ENCODE measurements around the gene MRFAP1L1. TPM values are rescaled to one million over a fixed set of nuclear protein-coding genes. Genes with fewer than 3 reads are reported as not detected.

Gene MRFAP1L1
- total RNA-seq, 4 donors from 2014 or later, result 43.8 to 54.6 (median 46.9) TPM

DNA sequence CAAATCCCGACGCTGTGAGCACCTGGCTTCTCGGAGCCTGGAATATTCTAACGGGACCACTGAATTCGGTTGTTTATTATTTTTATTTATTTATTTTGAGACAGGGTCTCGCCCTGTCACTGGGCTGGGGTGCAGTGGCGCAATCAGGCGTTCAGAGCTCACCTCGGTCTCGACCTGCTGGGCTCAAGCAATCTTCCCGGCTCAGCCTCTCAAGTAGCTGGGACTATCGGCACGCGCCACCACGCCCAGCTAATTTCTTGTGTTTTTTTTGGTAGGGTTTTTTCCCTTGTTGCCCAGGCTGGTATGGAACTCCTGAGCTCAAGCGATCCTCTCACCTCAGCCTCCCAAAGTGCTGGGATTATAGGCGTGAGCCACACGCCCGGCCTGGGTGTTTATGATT is 37.5 kb downstream of the MRFAP1L1 start:
- ATAC-seq (no peak), DNase-seq (no peak)
- no peak overlapping the region for H3K27ac ChIP-seq
- H3K36me3 ChIP-seq, result peaks cover 0 to 10% of the 10 kb centered on the region in 2 donors
- TF ChIP-seq, protein P1, sequence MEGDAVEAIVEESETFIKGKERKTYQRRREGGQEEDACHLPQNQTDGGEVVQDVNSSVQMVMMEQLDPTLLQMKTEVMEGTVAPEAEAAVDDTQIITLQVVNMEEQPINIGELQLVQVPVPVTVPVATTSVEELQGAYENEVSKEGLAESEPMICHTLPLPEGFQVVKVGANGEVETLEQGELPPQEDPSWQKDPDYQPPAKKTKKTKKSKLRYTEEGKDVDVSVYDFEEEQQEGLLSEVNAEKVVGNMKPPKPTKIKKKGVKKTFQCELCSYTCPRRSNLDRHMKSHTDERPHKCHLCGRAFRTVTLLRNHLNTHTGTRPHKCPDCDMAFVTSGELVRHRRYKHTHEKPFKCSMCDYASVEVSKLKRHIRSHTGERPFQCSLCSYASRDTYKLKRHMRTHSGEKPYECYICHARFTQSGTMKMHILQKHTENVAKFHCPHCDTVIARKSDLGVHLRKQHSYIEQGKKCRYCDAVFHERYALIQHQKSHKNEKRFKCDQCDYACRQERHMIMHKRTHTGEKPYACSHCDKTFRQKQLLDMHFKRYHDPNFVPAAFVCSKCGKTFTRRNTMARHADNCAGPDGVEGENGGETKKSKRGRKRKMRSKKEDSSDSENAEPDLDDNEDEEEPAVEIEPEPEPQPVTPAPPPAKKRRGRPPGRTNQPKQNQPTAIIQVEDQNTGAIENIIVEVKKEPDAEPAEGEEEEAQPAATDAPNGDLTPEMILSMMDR (IDR thresholded peaks at IDR 0.05 in 4 of 5, conservative IDR thresholded peaks at IDR 0.05 in 1 of 5), result no peak
- no peak for TF ChIP-seq POLR2A (IDR thresholded peaks at IDR 0.05)
- no peak overlapping the region for H3K4me3 ChIP-seq
- intact Hi-C loops (cut with DNase I; ENCODE audit: low total_unique reads) (no loop called here), in situ Hi-C loops (cut with MboI; ENCODE audit: low sequenced_read_pairs in 4 of 4) (no loop called here)
- no peaks in the 10 kb centered on the region for H3K27me3 ChIP-seq
- peaks cover 25 to 26% of the 10 kb centered on the region in 2 donors for H3K4me1 ChIP-seq
- no peaks in the 10 kb centered on the region for H3K9me3 ChIP-seq

DNA sequence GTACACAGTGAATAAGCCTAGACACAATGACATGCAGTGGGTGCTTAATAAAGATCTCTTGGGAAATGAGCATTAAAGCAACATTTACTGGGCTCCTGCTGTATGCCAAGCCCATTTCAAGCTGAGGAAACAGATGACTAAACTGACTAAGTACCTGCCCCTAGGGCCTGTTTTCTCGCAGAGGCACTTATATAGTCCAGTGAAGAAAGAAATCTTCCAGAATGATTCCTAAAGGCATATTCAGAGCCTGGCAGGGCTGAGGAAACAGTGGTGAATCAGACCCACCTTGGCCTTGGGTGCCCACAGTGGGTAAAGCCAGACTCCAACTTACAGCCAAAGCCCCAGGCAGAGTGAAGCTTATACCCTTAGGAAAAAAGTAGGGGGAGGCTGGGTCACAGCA is 38.0 kb downstream of the MRFAP1L1 start:
- intact Hi-C loops (cut with DNase I; ENCODE audit: low total_unique reads) (no loop called here), in situ Hi-C loops (cut with MboI; ENCODE audit: low sequenced_read_pairs in 4 of 4) (no loop called here)
- DNase-seq, result no peak
- no peak overlapping the region for H3K4me3 ChIP-seq
- no peak overlapping the region for H3K27ac ChIP-seq
- no peaks in the 10 kb centered on the region for H3K27me3 ChIP-seq
- H3K9me3 ChIP-seq, result no peaks in the 10 kb centered on the region
- TF ChIP-seq, protein P1 (IDR thresholded peaks at IDR 0.05 in 4 of 5, conservative IDR thresholded peaks at IDR 0.05 in 1 of 5), result no peak
- TF ChIP-seq POLR2A (IDR thresholded peaks at IDR 0.05), result no peak
- ATAC-seq, result no peak
- peaks cover 20 to 21% of the 10 kb centered on the region in 2 donors for H3K4me1 ChIP-seq
- H3K36me3 ChIP-seq, result peaks cover 0 to 10% of the 10 kb centered on the region in 2 donors

DNA sequence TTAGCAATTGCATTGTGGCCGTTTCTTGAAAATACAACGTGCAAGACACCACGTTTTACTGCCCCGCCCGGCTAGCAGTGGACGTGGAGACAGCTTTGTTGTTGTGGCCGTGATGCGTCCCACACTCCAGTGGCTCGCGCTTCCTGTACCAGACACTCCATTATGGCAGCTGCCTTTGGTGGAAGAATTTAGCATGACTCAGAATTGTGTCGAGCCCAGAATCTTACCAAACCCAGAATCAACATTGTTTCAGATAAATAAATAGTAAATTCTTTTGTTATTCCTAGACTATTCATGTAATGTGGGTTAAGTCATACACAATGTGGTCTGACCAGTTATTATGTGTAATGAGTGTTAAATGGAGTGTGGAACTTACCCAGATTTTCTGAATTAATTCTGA is 41.3 kb downstream of the MRFAP1L1 start:
- Histone ChIP-seq H3K4me3 (no peak overlapping the region), H3K4me1 (peaks cover 0 to 8% of the 10 kb centered on the region in 2 donors), H3K36me3 (no peaks in the 10 kb centered on the region), H3K27ac (no peak overlapping the region), H3K9me3 (no peaks in the 10 kb centered on the region), H3K27me3 (peaks cover 0 to 3% (median 0%) of the 10 kb centered on the region in 3 donors)
- intact Hi-C loops (cut with DNase I; ENCODE audit: low total_unique reads), result no loop called here
- ATAC-seq (no peak), DNase-seq (no peak)
- in situ Hi-C loops (cut with MboI; ENCODE audit: low sequenced_read_pairs in 4 of 4), result no loop called here
- TF ChIP-seq, protein P1 (IDR thresholded peaks at IDR 0.05 in 4 of 5, conservative IDR thresholded peaks at IDR 0.05 in 1 of 5), result no peak
- no peak for TF ChIP-seq POLR2A (IDR thresholded peaks at IDR 0.05)

DNA sequence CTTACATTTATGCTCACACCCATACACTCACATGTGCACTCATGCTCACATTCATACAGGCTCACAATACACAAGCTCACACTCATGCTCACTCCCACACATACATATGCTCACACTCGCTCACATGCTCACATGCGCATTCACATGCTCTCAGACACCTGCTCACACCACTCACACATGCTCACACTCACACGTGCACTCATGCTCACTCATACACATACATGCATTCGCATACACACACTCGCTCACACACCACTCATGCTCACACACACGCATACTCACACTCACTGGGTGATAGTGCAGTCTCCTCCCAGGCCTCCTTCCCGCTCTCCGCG is 44.4 kb downstream of the MRFAP1L1 start:
- ATAC-seq (no peak), DNase-seq (no peak)
- in situ Hi-C loops (cut with MboI; ENCODE audit: low sequenced_read_pairs in 4 of 4) (no loop called here), intact Hi-C loops (cut with DNase I; ENCODE audit: low total_unique reads) (no loop called here)
- H3K4me1 ChIP-seq, result peaks cover 0 to 8% of the 10 kb centered on the region in 2 donors
- H3K27ac ChIP-seq, result no peak overlapping the region
- peaks cover 0 to 3% (median under 1%) of the 10 kb centered on the region in 3 donors for H3K27me3 ChIP-seq
- no peaks in the 10 kb centered on the region for H3K9me3 ChIP-seq
- TF ChIP-seq, protein P1 (IDR thresholded peaks at IDR 0.05 in 4 of 5, conservative IDR thresholded peaks at IDR 0.05 in 1 of 5), result no peak
- TF ChIP-seq POLR2A (IDR thresholded peaks at IDR 0.05), result no peak
- no peaks in the 10 kb centered on the region for H3K36me3 ChIP-seq
- H3K4me3 ChIP-seq, result no peak overlapping the region

Data from gastrocnemius medialis (tissue), 4 donors.